SU-DHL-6 (cell line): ENCODE data around the gene DCDC2C.

Experiments used
- H2AFZ ChIP-seq: fragments of 200-600 bp; sonication (generic); 2 replicates; pipeline ENCODE4 v1.6.1; 2014; ENCODE audit warnings: low read depth, mild to moderate bottlenecking, moderate library complexity, mixed read lengths, antibody characterized with exemption, low read length; ENCODE audit not compliant: severe bottlenecking
- H3F3A ChIP-seq: fragments of 200-600 bp; shearing (Covaris generic); 2 replicates; pipeline ENCODE4 v1.6.0; 2016; ENCODE audit warnings: antibody characterized with exemption, mild to moderate bottlenecking; ENCODE audit not compliant: insufficient read depth
- H3K27ac ChIP-seq: fragments of 200-600 bp; sonication (generic); 2 replicates; pipeline ENCODE4 v1.5.1; 2016; ENCODE audit warnings: low read depth, mild to moderate bottlenecking, low read length, moderate library complexity, mixed read lengths
- H3K27me3 ChIP-seq: fragments of 200-600 bp; sonication (generic), shearing (Covaris generic); 2 replicates; pipeline ENCODE4 v1.6.0; 2014; ENCODE audit warnings: mild to moderate bottlenecking, low read length
- H3K36me3 ChIP-seq: fragments of 200-600 bp; sonication (generic); 2 replicates; pipeline ENCODE4 v1.6.1; 2014; ENCODE audit warnings: mild to moderate bottlenecking, low read length, mixed read lengths
- H3K4me2 ChIP-seq: fragments of 300-600, 200-600 bp; shearing (Covaris generic), sonication (generic); 2 replicates; pipeline ENCODE4 v1.6.0; 2014; ENCODE audit warnings: low read length, low read depth, mild to moderate bottlenecking; ENCODE audit not compliant: poor library complexity, severe bottlenecking
- H3K4me3 ChIP-seq: fragments of 200-600 bp; sonication (generic); 2 replicates; pipeline ENCODE4 v1.5.1; 2014; ENCODE audit warnings: antibody characterized with exemption, low read length, mild to moderate bottlenecking, mixed read lengths; ENCODE audit not compliant: insufficient read depth, poor library complexity, severe bottlenecking
- H3K79me2 ChIP-seq: fragments of 200-600 bp; sonication (generic); 2 replicates; pipeline ENCODE4 v1.6.1; 2014; ENCODE audit warnings: mild to moderate bottlenecking, low read length, moderate library complexity; ENCODE audit not compliant: insufficient read depth
- H3K9ac ChIP-seq: fragments of 200-600 bp; sonication (generic); 2 replicates; pipeline ENCODE4 v1.7.0; 2014; ENCODE audit warnings: mild to moderate bottlenecking, low read length
- H3K9me2 ChIP-seq: fragments of 200-600 bp; sonication (generic); replicated peaks from 2 replicates; pipeline ENCODE4 v1.6.1; 2014; ENCODE audit warnings: low read length; ENCODE audit not compliant: insufficient read depth
- H3K9me3 ChIP-seq: fragments of 200-600 bp; sonication (generic); 2 replicates; pipeline ENCODE4 v1.6.1; 2014; ENCODE audit warnings: low read length, mixed read lengths; ENCODE audit not compliant: insufficient read depth
- H4K20me1 ChIP-seq: fragments of 200-600 bp; sonication (generic); 2 replicates; pipeline ENCODE4 v1.6.1; 2014; ENCODE audit warnings: low read depth, mild to moderate bottlenecking, antibody characterized with exemption, low read length, moderate library complexity, mixed read lengths
- EZH2phosphoT487 ChIP-seq: fragments of 200-600 bp; sonication (generic), shearing (Covaris generic); conservative IDR thresholded peaks from 2 replicates; pipeline ENCODE4 v1.6.1; 2018; ENCODE audit warnings: mild to moderate bottlenecking, antibody characterized with exemption, low read length, moderate library complexity, mixed read lengths
- TF ChIP-seq, protein P1 (sequence below): fragments of 200-600 bp; sonication (generic); IDR thresholded peaks from one replicate; pipeline ENCODE4 v1.5.1; 2017; ENCODE audit warnings: antibody characterized with exemption, mild to moderate bottlenecking, low read length, moderate library complexity; ENCODE audit not compliant: insufficient read depth, poor library complexity, severe bottlenecking

Gene DCDC2C

DNA sequence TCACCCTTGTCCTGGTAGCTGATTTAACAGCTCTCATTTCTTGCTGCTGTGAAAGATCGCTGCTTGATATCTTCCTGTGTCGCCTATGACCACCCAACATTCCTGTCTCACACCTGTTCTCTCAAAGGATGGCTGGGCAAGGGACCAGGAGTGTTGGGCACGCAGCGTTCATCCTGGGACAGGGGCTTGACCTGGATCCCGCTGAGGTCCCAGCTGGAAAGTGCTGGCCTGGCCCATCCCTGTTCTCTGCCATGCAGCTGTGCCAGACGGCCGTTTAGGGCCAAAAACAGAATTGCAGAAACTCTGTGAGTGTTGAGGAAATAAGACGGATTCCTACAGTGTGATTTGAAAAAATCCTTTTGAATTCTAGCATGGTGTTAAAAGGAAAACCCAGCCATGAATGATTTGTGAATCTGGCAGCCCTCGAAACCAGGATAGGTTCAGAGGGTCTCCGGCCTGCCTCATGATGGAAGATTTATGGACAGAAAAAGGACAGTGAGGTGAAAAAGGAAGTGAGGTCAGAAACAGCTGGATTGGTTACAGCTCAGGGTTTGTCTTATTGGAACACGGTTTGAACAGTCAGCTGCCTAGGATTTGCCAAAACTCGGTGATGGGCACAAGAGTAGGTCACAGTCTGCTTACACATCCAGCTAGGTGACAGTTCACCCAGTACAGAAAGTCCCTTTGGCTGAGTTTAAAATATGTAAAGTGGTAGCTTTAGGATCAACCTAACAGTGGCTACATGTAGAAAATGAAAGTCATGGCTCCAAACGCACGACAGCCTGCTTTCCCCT, 164.8 kb downstream of the DCDC2C start:
- Histone ChIP-seq H3K27me3 (no peaks in the 10 kb centered on the region), H4K20me1 (no peaks in the 10 kb centered on the region), H3K9me3 (no peaks in the 10 kb centered on the region), H3K79me2 (no peaks in the 10 kb centered on the region), H3F3A (no peaks in the 10 kb centered on the region), H3K4me3 (no peak overlapping the region), H3K27ac (no peak overlapping the region), H2AFZ (no peak overlapping the region), H3K9me2 (no peaks in the 10 kb centered on the region), H3K36me3 (no peaks in the 10 kb centered on the region), H3K9ac (no peak overlapping the region), H3K4me2 (no peak overlapping the region)
- TF ChIP-seq EZH2phosphoT487: no peak
- TF ChIP-seq, protein P1, sequence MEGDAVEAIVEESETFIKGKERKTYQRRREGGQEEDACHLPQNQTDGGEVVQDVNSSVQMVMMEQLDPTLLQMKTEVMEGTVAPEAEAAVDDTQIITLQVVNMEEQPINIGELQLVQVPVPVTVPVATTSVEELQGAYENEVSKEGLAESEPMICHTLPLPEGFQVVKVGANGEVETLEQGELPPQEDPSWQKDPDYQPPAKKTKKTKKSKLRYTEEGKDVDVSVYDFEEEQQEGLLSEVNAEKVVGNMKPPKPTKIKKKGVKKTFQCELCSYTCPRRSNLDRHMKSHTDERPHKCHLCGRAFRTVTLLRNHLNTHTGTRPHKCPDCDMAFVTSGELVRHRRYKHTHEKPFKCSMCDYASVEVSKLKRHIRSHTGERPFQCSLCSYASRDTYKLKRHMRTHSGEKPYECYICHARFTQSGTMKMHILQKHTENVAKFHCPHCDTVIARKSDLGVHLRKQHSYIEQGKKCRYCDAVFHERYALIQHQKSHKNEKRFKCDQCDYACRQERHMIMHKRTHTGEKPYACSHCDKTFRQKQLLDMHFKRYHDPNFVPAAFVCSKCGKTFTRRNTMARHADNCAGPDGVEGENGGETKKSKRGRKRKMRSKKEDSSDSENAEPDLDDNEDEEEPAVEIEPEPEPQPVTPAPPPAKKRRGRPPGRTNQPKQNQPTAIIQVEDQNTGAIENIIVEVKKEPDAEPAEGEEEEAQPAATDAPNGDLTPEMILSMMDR: no peak

DNA sequence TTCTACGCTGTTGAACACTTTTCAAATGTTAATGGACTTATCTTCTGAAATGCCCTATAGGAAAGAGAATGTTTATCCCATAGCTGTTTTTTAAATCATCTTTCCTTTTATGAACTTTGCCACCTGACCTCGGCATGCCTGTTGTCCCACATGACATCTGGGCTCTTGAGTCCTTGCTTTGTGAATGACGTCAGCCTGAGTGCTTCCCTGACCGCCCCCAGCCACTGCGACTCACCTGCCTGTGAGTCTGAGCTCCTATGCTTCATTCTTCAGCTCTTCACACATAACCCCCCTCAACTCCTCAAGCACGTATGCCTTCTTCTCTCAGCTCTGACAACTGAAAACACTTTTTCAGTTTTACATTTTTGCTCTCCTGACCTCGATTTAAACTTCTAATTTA, 166.8 kb downstream of the DCDC2C start:
- H3K79me2 ChIP-seq: no peaks in the 10 kb centered on the region
- H2AFZ ChIP-seq: no peak overlapping the region
- H4K20me1 ChIP-seq: no peaks in the 10 kb centered on the region
- no peaks in the 10 kb centered on the region for H3F3A ChIP-seq
- H3K9me2 ChIP-seq: no peaks in the 10 kb centered on the region
- no peak overlapping the region for H3K4me3 ChIP-seq
- no peaks in the 10 kb centered on the region for H3K27me3 ChIP-seq
- no peaks in the 10 kb centered on the region for H3K36me3 ChIP-seq
- H3K9ac ChIP-seq: no peak overlapping the region
- no peaks in the 10 kb centered on the region for H3K9me3 ChIP-seq
- no peak overlapping the region for H3K27ac ChIP-seq
- TF ChIP-seq, protein P1: no peak
- TF ChIP-seq EZH2phosphoT487: no peak
- no peak overlapping the region for H3K4me2 ChIP-seq

DNA sequence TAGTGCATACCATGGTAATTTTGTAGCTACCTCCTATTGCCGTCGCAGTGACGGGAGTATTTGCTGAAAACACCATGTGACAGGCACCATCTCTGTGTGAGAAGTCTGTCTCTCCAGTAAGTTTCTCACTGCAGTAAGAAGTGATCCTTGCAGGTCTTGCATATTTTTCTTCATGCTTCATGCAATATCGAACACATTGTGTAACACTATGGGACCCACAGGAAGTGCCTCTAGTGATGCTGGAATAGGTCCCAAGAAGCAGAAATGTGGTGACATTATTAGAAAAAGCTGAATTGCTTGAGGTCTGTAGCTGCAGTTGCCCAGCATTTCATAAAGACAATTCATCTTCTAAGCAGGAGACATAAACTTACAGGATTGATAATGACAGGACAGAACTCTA, 167.6 kb downstream of the DCDC2C start:
- Histone ChIP-seq H3K4me2 (no peak overlapping the region), H3K4me3 (no peak overlapping the region), H3K9me2 (no peaks in the 10 kb centered on the region), H2AFZ (no peak overlapping the region), H3F3A (no peaks in the 10 kb centered on the region), H3K27ac (no peak overlapping the region), H3K79me2 (no peaks in the 10 kb centered on the region), H4K20me1 (no peaks in the 10 kb centered on the region), H3K9me3 (no peaks in the 10 kb centered on the region), H3K9ac (no peak overlapping the region), H3K36me3 (no peaks in the 10 kb centered on the region), H3K27me3 (no peaks in the 10 kb centered on the region)
- TF ChIP-seq EZH2phosphoT487: no peak
- TF ChIP-seq, protein P1: no peak
